GM21723 (cell line): ENCODE measurements around the gene AKT3.

Experiments used
- ATAC-seq: cut with Tn5 transposase; IDR thresholded peaks from one replicate; pipeline ENCODE4 v1.9.1; 2021; ENCODE audit warnings: mild to moderate bottlenecking, moderate library complexity; ENCODE audit not compliant: unreplicated experiment

Gene AKT3

DNA sequence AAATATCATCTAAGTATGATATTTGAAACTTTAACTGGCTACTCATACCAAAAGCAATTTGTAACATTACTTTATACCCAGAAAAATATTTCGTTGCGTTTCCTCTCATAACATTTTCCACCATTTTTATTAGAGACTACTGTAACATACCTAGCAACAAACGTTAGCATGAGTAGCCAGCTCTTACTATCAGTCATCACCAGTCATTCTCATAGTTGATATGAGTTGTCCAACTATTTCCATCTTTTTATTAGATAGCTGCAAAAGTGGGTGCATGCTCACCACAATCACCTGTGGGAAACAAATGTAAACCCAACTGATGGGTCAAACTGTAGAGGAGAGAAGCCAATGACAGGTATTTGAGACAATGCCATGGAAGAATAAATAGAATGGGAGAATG, 114.6 kb downstream of the AKT3 start:
- ATAC-seq, result no peak

DNA sequence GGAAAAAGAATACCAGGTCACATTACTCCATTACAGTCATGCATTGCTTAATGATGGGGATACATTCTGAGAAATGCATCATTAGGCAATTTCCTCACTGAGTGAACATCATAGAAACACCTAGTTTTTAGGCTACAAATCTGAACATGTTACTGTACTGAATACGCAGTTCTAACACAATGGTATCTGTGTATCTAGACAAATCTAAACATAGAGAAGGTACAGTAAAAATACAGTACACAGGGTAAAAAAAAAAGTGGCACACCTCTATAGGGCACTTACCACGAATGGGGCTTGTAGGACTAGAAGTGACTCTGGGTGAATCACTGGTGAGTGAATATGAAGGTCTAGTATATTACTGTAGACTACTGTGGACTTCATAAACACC, 115.7 kb downstream of the AKT3 start:
- no peak for ATAC-seq

GRCh38 chr1:243733670-243734307, 116.3 kb downstream of the AKT3 start:
- ATAC-seq, result no peak

DNA sequence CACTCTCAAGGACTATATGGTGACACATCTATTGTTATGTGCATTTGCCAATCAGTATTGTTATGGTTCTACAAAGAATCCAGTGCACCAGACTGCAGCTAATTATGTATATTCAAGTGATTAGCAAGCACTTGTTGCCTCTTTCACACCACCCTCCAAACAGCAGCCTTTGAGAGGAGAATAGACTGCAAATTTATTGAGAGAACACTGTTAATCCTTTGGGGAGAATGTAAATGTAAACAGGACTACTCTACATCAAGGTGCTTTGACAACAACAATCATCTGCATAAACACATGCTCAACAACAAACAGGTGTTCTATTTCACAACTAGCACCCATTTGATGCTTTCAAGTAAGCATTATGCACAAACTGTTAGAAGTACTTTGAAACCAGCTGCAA, 117.4 kb downstream of the AKT3 start:
- ATAC-seq, result no peak

DNA sequence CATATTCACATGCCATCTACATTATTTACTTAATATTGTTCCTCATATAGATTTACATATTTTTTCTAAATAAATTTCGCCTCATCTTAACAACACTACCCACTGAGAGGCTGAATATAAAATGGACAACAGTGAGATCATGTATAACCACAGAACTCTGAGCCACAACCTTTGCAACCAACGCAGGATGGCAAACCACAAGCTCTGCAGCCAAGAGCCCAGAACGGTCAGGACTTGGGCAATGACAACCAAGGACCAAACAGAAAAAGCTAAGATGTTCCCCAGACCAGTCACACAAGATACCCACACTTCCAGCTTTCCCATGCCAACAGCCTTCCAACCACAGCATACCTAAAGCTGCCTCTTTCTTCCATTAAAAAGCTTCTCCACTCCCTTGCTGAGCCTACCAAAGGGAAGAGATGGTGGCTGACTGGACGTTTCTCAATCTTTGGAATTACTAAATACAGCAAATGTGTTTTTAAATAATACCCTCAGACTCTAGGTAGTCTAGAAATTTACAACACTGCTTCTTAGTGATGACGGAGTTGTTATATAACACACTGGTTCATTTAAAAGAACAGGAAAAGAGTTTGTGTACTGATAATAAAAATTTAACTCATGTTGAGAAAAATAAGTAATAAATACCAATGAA, 117.9 kb downstream of the AKT3 start:
- no peak for ATAC-seq

GRCh38 chr1:243731301-243731891, 118.6 kb downstream of the AKT3 start:
- ATAC-seq, result no peak

- no peak for ATAC-seq
These were observed 119.4 kb downstream of the AKT3 start for GRCh38 chr1:243730487-243731150.

- ATAC-seq, result no peak
These were observed 120.1 kb downstream of the AKT3 start for GRCh38 chr1:243729956-243730355.

GRCh38 chr1:243727503-243728203, 122.4 kb downstream of the AKT3 start:
- peak; percentile 90 for ATAC-seq

- peak; percentile 16 for ATAC-seq
These were observed 123.1 kb downstream of the AKT3 start for GRCh38 chr1:243726806-243727502.

DNA sequence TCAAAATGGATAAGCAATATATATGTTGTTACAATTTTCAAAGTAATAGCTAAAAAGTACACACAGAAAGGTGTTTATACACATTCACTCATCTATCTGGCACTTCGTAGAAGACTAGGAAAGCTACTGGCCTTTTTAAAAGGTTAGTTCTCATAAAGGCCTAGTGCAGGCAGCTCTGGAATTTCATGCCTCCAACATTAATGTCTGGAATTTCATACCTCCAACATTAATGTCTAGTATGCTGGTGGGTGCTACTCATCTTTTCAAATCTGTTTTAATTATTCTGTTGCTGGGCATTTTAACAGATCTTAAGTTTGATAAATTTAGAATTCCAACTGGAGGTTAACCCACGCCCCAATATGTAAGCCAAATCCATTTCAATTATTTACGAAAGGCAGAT, 124.2 kb downstream of the AKT3 start:
- ATAC-seq, result no peak

GRCh38 chr1:243725075-243725474, 125.0 kb downstream of the AKT3 start:
- ATAC-seq, result no peak

DNA sequence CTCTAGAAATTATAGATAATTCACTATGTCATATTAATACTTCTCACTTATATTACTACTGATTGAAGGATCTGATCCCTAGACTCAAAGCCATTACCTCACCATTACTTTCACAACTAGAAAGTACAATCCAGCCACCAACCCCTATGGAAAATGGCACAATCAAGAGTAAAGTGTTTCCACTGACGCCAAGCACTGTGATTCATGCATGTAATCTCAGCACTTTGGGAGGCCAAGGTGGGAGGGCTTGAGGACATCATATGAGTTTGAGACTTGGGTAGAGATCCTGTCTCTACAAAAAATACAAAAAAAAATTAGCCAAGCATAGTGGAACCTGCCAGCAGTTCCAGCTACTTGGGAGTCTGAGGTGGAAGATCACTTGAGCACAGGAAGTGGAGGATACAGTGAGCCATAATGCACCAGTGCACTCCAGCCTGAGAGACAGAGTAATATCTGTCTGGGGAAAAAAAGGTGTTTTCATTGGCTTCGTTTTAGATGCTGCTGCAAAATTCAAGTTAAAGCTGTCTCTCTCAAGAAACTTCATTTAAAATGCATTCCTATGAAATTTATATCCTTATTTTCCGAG, 126.5 kb downstream of the AKT3 start:
- ATAC-seq, result no peak

GRCh38 chr1:243723050-243723449, 127.0 kb downstream of the AKT3 start:
- ATAC-seq, result no peak

DNA sequence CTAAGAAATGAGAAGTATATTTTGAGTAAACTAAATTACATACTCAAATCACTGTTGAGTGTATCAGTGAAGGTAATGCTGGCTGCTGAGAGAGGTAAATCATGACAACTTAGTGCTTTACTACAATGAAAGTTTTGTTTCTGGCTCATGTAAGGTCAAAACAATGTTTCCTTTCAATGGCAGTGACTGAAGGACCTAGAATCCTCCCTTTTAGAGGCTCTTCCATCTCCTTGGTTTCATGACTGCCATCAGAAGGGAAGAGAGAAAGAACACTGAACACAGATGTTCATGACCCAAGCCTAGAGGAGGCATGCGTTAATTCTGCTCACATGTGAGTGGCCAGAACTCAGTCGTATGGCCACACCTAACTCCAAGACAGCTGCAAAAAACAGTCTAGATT, 130.6 kb downstream of the AKT3 start:
- no peak for ATAC-seq

DNA sequence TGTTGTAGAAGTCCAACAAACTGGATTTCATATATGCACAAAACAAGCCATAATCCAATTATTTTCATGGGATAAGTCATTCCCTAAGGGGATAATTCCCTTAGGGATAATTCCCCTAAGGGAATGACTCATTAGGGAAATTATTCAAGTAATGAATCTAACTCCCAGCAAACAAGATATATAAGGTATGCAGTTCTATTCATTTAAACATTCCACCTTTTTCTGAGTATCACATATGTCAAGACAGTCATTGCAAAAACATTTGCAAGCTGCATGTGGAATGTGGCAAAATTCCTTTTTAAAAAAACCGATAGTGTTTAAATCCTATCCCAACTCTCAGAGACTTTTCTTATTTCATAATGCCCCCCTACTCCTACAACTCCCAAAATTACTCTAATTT, 131.2 kb downstream of the AKT3 start:
- ATAC-seq, result no peak

DNA sequence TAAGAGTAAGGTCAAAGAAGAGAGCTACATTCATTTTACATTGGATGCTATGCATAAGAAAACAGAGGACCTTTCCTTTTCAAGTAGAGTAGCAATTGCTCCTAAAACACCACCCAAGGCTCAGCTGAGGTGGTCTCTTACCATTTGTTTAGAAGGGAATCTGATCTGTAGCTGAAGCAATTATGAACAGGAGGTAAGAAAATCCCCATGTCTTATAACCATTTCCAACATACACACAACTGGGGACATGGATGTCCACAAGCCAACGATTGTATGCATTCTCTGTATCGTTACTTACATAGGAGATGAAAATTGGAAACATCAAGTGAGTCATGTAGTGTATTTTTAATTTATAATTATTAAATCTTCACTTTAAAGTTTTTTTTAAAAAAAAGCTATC, 132.0 kb downstream of the AKT3 start:
- ATAC-seq, result no peak

GRCh38 chr1:243716906-243717305, 133.1 kb downstream of the AKT3 start:
- no peak for ATAC-seq

- no peak for ATAC-seq
These were observed 134.8 kb downstream of the AKT3 start for GRCh38 chr1:243715285-243715684.

- no peak for ATAC-seq
These were observed 136.4 kb downstream of the AKT3 start for GRCh38 chr1:243713470-243714186.
